Neural cell (in vitro differentiated cells): Measurements from ENCODE around the gene TRPV2. TPM values are rescaled to one million over a fixed set of nuclear protein-coding genes. Genes with fewer than 3 reads are reported as not detected.

Experiments used
- H2AFZ ChIP-seq: fragments of 200-600, 300-800 bp; sonication (generic), shearing (Covaris generic); 2 replicates; pipeline ENCODE4 v1.6.0; 2014; ENCODE audit warnings: low read depth, mild to moderate bottlenecking, antibody characterized with exemption, low read length, moderate library complexity
- H3F3A ChIP-seq: fragments of 200-600 bp; shearing (Covaris generic); 2 replicates; pipeline ENCODE4 v1.6.1; 2016; ENCODE audit warnings: mild to moderate bottlenecking, moderate library complexity, mixed read lengths, antibody characterized with exemption, low read length; ENCODE audit not compliant: insufficient read depth, poor library complexity, severe bottlenecking
- H3K27ac ChIP-seq: fragments of 200-600, 300-800 bp; sonication (generic), shearing (Covaris generic); 2 replicates; pipeline ENCODE4 v1.5.1; 2014; ENCODE audit warnings: mild to moderate bottlenecking, low read length, moderate library complexity
- H3K27me3 ChIP-seq: fragments of 300-800, 200-600 bp; sonication (generic), shearing (Covaris generic); 2 replicates; pipeline ENCODE4 v1.6.0; 2014; ENCODE audit warnings: mild to moderate bottlenecking, low read depth, low read length, moderate library complexity; ENCODE audit not compliant: insufficient read depth
- H3K36me3 ChIP-seq: fragments of 300-800, 200-600 bp; sonication (generic), shearing (Covaris generic); 2 replicates; pipeline ENCODE4 v1.5.1; 2014; ENCODE audit warnings: mild to moderate bottlenecking, antibody characterized with exemption, low read length, moderate library complexity; ENCODE audit not compliant: insufficient read depth
- H3K4me2 ChIP-seq: fragments of 300-800, 200-600 bp; sonication (generic), shearing (Covaris generic); 2 replicates; pipeline ENCODE4 v1.6.0; 2014; ENCODE audit warnings: mild to moderate bottlenecking, low read length
- H3K4me3 ChIP-seq: fragments of 300-800, 200-600 bp; sonication (generic), shearing (Covaris generic); 2 replicates; pipeline ENCODE4 v1.5.1; 2014; ENCODE audit warnings: mild to moderate bottlenecking, low read length, moderate library complexity
- H3K79me2 ChIP-seq: fragments of 200-600 bp; shearing (Covaris generic); replicated peaks from 2 replicates; pipeline ENCODE4 v1.6.0; 2014; ENCODE audit warnings: mild to moderate bottlenecking, low read length, moderate library complexity; ENCODE audit not compliant: insufficient read depth
- H3K9ac ChIP-seq: fragments of 300-800, 200-600 bp; sonication (generic), shearing (Covaris generic); 2 replicates; pipeline ENCODE4 v1.6.1; 2016; ENCODE audit warnings: mild to moderate bottlenecking, low read length, mixed read lengths
- H3K9me2 ChIP-seq: fragments of 200-600 bp; shearing (Covaris generic); 2 replicates; pipeline ENCODE4 v1.6.1; 2016; ENCODE audit warnings: mild to moderate bottlenecking, low read length, mixed read lengths; ENCODE audit not compliant: insufficient read depth
- H3K9me3 ChIP-seq: fragments of 200-600, 300-800 bp; sonication (generic), shearing (Covaris generic); 2 replicates; pipeline ENCODE4 v1.6.1; 2016; ENCODE audit warnings: mild to moderate bottlenecking, mixed run types, low read length, moderate library complexity, mixed read lengths
- H4K20me1 ChIP-seq: fragments of 200-600 bp; shearing (Covaris generic); 2 replicates; pipeline ENCODE4 v1.6.1; 2016; ENCODE audit warnings: mild to moderate bottlenecking, mixed run types; ENCODE audit not compliant: insufficient read depth
- CTCF ChIP-seq: fragments of 450-650 bp; IDR thresholded peaks from 2 replicates; pipeline ENCODE4 v1.5.1; 2014; ENCODE audit warnings: antibody characterized with exemption, mild to moderate bottlenecking, moderate library complexity; ENCODE audit not compliant: poor library complexity, severe bottlenecking
- EP300 ChIP-seq: fragments of 450-650 bp; conservative IDR thresholded peaks from 2 replicates; pipeline ENCODE4 v1.6.1; 2014; ENCODE audit warnings: antibody characterized with exemption, mild to moderate bottlenecking, moderate library complexity; ENCODE audit not compliant: poor library complexity, severe bottlenecking
- EZH2 ChIP-seq: fragments of 200-600, 300-800 bp; shearing (Covaris generic), sonication (generic); IDR thresholded peaks from 2 replicates; pipeline ENCODE4 v1.6.1; 2014; ENCODE audit warnings: antibody characterized with exemption, low read length, borderline replicate concordance, mild to moderate bottlenecking; ENCODE audit not compliant: insufficient read depth, poor library complexity, severe bottlenecking
- MXI1 ChIP-seq: fragments of 450-650 bp; conservative IDR thresholded peaks from 2 replicates; pipeline ENCODE4 v1.6.1; 2014; ENCODE audit warnings: antibody characterized with exemption, mild to moderate bottlenecking; ENCODE audit not compliant: poor library complexity, severe bottlenecking
- POLR2AphosphoS5 ChIP-seq: IDR thresholded peaks from 2 replicates; pipeline ENCODE4 v1.6.1; 2012
- RAD21 ChIP-seq: fragments of 450-650 bp; conservative IDR thresholded peaks from 2 replicates; pipeline ENCODE4 v1.6.1; 2014; ENCODE audit warnings: antibody characterized with exemption, mild to moderate bottlenecking, moderate library complexity
- REST ChIP-seq: IDR thresholded peaks from 2 replicates; pipeline ENCODE4 v1.6.1; 2012; ENCODE audit warnings: borderline replicate concordance
- TAF1 ChIP-seq: IDR thresholded peaks from 2 replicates; pipeline ENCODE4 v1.6.1; 2012; ENCODE audit warnings: low read depth
- polyA plus RNA-seq: library from polyadenylated mRNA; depleted of rRNA; stranded (reverse); fragments of >200 nt; gene quantifications from 2 replicates; pipeline ENCODE4 v1.2.3, GENCODE V29; 2014

Gene TRPV2
- polyA plus RNA-seq, 1 donor from 2014 or later, result not detected

- Histone ChIP-seq H3K79me2 (no peaks in the 10 kb centered on the region), H3K9me3 (no peaks in the 10 kb centered on the region), H3K9ac (no peak overlapping the region), H4K20me1 (no peaks in the 10 kb centered on the region), H3K4me3 (no peak overlapping the region), H3K27me3 (no peaks in the 10 kb centered on the region), H3K9me2 (no peaks in the 10 kb centered on the region), H3K27ac (no peak overlapping the region), H3K4me2 (no peak overlapping the region), H3F3A (no peaks in the 10 kb centered on the region), H2AFZ (no peak overlapping the region), H3K36me3 (no peaks in the 10 kb centered on the region)
- TF ChIP-seq EZH2 (no peak), EP300 (no peak), RAD21 (no peak), MXI1 (no peak), TAF1 (no peak), CTCF (no peak), REST (no peak)
Measured at GRCh38 chr17:16425202-16425601, 9.8 kb downstream of the TRPV2 start.

GRCh38 chr17:16425698-16426659, 10.6 kb downstream of the TRPV2 start:
- Histone ChIP-seq H3K4me2 (no peak overlapping the region), H3K9me2 (no peaks in the 10 kb centered on the region), H3K36me3 (no peaks in the 10 kb centered on the region), H3K27me3 (no peaks in the 10 kb centered on the region), H3F3A (no peaks in the 10 kb centered on the region), H3K4me3 (no peak overlapping the region), H3K27ac (no peak overlapping the region), H3K9me3 (no peaks in the 10 kb centered on the region), H2AFZ (no peak overlapping the region), H4K20me1 (no peaks in the 10 kb centered on the region), H3K79me2 (no peaks in the 10 kb centered on the region), H3K9ac (no peak overlapping the region)
- TF ChIP-seq POLR2AphosphoS5 (no peak), EP300 (no peak), REST (no peak)
